Measurements from ENCODE around the gene SETX.

SETX gene

GRCh38 chr9:132226571-132227430 is 128.0 kb downstream of the SETX start:
- Histone ChIP-seq H3K27ac (ENCODE audit: low read length) (no peak overlapping the region), H3K36me3 (replicated peaks; ENCODE audit: low read depth, low read length) (no peaks in the 10 kb centered on the region), H3K9ac (ENCODE audit: low read length) (no peak overlapping the region), H3K9me3 (ENCODE audit: insufficient read depth, low read length) (no peaks in the 10 kb centered on the region), H2AFZ (ENCODE audit: low read depth, low read length) (no peak overlapping the region), H3K79me2 (ENCODE audit: low read length) (no peaks in the 10 kb centered on the region), H3K4me2 (ENCODE audit: low read length) (no peak overlapping the region), H4K20me1 (ENCODE audit: insufficient read depth, low read length) (no peaks in the 10 kb centered on the region), H3K4me1 (ENCODE audit: low read length) (no peaks in the 10 kb centered on the region), H3K4me3 (ENCODE audit: low read length) (no peak overlapping the region), H3K27me3 (ENCODE audit: low read depth, low read length) (peaks cover 27% of the 10 kb centered on the region)
- TF ChIP-seq CTCF (IDR thresholded peaks at IDR 0.05; ENCODE audit: low read depth, low read length) (no peak), EZH2phosphoT487 (IDR thresholded peaks at IDR 0.05; ENCODE audit: low read depth) (no peak)

DNA sequence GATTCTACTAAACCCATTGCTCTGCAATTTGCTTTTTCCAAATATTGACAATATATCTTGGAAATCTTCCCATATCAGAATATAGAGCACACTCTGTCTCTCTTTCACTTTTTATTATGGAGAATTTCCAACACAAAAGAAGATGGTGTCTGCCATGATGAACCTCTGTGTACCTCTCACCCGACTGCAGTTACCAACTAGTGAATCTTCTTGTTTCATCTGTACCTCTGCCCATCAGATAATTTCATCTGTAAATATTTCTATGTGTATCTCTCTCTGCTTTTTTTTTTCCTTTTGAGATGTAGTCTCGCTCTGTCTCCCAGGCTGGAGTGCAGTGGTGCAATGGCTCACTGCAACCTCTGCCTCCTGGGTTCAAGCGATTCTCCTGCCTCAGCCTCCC is 130.1 kb downstream of the SETX start:
- no peaks in the 10 kb centered on the region for H3K79me2 ChIP-seq (ENCODE audit: low read length)
- H3K27me3 ChIP-seq (ENCODE audit: low read depth, low read length): peaks cover 29% of the 10 kb centered on the region
- no peak overlapping the region for H3K27ac ChIP-seq (ENCODE audit: low read length)
- no peaks in the 10 kb centered on the region for H4K20me1 ChIP-seq (ENCODE audit: insufficient read depth, low read length)
- H3K9ac ChIP-seq (ENCODE audit: low read length): no peak overlapping the region
- no peak overlapping the region for H3K4me3 ChIP-seq (ENCODE audit: low read length)
- H3K4me1 ChIP-seq (ENCODE audit: low read length): no peaks in the 10 kb centered on the region
- TF ChIP-seq EZH2phosphoT487 (IDR thresholded peaks at IDR 0.05; ENCODE audit: low read depth) (no peak), CTCF (IDR thresholded peaks at IDR 0.05; ENCODE audit: low read depth, low read length) (no peak)
- no peaks in the 10 kb centered on the region for H3K36me3 ChIP-seq (replicated peaks; ENCODE audit: low read depth, low read length)
- H3K4me2 ChIP-seq (ENCODE audit: low read length): no peak overlapping the region
- no peaks in the 10 kb centered on the region for H3K9me3 ChIP-seq (ENCODE audit: insufficient read depth, low read length)
- H2AFZ ChIP-seq (ENCODE audit: low read depth, low read length): no peak overlapping the region

GRCh38 chr9:132221941-132222340 is 132.8 kb downstream of the SETX start:
- no peaks in the 10 kb centered on the region for H3K36me3 ChIP-seq (replicated peaks; ENCODE audit: low read depth, low read length)
- TF ChIP-seq CTCF (IDR thresholded peaks at IDR 0.05; ENCODE audit: low read depth, low read length): no peak
- no peak for TF ChIP-seq EZH2phosphoT487 (IDR thresholded peaks at IDR 0.05; ENCODE audit: low read depth)
- H3K9me3 ChIP-seq (ENCODE audit: insufficient read depth, low read length): no peaks in the 10 kb centered on the region
- no peak overlapping the region for H3K4me2 ChIP-seq (ENCODE audit: low read length)
- H3K9ac ChIP-seq (ENCODE audit: low read length): no peak overlapping the region
- H3K4me1 ChIP-seq (ENCODE audit: low read length): no peaks in the 10 kb centered on the region
- no peak overlapping the region for H3K27ac ChIP-seq (ENCODE audit: low read length)
- H3K79me2 ChIP-seq (ENCODE audit: low read length): no peaks in the 10 kb centered on the region
- no peaks in the 10 kb centered on the region for H4K20me1 ChIP-seq (ENCODE audit: insufficient read depth, low read length)
- peaks cover 35% of the 10 kb centered on the region for H3K27me3 ChIP-seq (ENCODE audit: low read depth, low read length)
- no peak overlapping the region for H2AFZ ChIP-seq (ENCODE audit: low read depth, low read length)
- no peak overlapping the region for H3K4me3 ChIP-seq (ENCODE audit: low read length)

- Histone ChIP-seq H3K4me1 (ENCODE audit: low read length) (no peaks in the 10 kb centered on the region), H2AFZ (ENCODE audit: low read depth, low read length) (no peak overlapping the region), H3K4me2 (ENCODE audit: low read length) (no peak overlapping the region), H3K79me2 (ENCODE audit: low read length) (no peaks in the 10 kb centered on the region), H3K27ac (ENCODE audit: low read length) (no peak overlapping the region), H3K9ac (ENCODE audit: low read length) (no peak overlapping the region), H3K9me3 (ENCODE audit: insufficient read depth, low read length) (no peaks in the 10 kb centered on the region), H4K20me1 (ENCODE audit: insufficient read depth, low read length) (no peaks in the 10 kb centered on the region), H3K36me3 (replicated peaks; ENCODE audit: low read depth, low read length) (no peaks in the 10 kb centered on the region), H3K4me3 (ENCODE audit: low read length) (no peak overlapping the region), H3K27me3 (ENCODE audit: low read depth, low read length) (peaks cover 24% of the 10 kb centered on the region)
- TF ChIP-seq EZH2phosphoT487 (IDR thresholded peaks at IDR 0.05; ENCODE audit: low read depth): no peak
- no peak for TF ChIP-seq CTCF (IDR thresholded peaks at IDR 0.05; ENCODE audit: low read depth, low read length)
Observed at GRCh38 chr9:132218208-132218607, 136.6 kb downstream of the SETX start.

Measured in OCI-LY3 (cell line).